T-helper 1 cell (primary cell): Measurements from ENCODE around the gene RESF1.
"Not testable (repeated sequence)": the region's sequence is repeated elsewhere in the genome, so short reads cannot be mapped to it uniquely, and the experiment has no call there.

Experiments used
- DNase-seq, 5 donors: peaks; one replicate each; pipeline ENCODE4 v3.0.0-alpha.2; 2012 to 2020
- total RNA-seq, 4 donors: gene quantifications; one replicate each; lab custom pipeline; 2026; lab: John Stamatoyannopoulos, UW

Gene RESF1, protein sequence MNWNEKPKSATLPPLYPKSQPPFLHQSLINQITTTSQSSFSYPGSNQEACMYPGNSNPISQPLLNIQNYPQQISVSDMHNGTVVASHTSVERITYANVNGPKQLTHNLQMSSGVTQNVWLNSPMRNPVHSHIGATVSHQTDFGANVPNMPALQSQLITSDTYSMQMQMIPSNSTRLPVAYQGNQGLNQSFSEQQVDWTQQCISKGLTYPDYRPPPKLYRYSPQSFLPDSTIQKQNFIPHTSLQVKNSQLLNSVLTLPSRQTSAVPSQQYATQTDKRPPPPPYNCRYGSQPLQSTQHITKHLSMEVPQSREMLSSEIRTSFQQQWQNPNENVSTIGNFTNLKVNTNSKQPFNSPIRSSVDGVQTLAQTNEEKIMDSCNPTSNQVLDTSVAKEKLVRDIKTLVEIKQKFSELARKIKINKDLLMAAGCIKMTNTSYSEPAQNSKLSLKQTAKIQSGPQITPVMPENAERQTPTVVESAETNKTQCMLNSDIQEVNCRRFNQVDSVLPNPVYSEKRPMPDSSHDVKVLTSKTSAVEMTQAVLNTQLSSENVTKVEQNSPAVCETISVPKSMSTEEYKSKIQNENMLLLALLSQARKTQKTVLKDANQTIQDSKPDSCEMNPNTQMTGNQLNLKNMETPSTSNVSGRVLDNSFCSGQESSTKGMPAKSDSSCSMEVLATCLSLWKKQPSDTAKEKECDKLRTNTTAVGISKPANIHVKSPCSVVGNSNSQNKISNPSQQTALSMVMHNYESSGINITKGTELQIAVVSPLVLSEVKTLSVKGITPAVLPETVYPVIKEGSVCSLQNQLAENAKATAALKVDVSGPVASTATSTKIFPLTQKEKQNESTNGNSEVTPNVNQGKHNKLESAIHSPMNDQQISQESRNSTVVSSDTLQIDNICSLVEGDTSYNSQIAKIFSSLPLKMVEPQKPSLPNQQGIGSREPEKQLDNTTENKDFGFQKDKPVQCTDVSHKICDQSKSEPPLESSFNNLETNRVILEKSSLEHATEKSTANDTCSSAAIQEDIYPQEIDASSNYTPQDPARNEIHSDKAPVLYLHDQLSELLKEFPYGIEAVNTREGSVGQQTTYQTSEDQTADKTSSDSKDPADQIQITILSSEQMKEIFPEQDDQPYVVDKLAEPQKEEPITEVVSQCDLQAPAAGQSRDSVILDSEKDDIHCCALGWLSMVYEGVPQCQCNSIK (N-terminal part only)
- total RNA-seq, result 358 to 770 (median 633) reads per million in 4 donors

DNA sequence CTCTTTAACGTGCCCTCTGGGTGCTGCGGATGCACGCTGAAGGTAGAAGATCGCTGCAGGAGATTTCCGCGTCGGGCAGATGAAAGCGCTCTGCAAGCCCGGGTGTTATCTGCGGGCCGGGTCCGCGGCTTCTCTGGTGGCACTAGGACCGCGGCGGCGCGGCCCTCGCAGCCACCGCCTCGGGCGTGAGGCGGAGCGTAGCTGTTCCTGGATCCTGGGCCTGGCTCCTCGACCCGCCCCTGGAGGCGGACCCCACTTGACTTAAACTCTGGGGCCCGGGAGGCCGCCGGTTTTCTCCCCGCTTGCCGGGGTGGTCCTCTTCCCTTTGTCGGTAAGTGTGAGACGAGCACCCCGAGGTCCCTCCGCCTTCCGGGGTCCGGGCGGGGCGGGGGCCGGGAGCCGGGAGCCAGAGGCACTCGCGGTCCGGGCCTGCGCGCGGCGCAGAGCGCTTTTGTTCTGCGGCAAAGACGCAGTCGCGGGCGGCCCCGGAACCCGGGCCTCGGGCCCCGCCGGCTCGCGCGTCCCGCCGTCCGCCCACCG lies at the start of gene RESF1:
Gene RESF1, plus strand, starts transcription at position 255 of the 540 bp plus-strand sequence. CDS start 21,541 bp downstream, outside the sequence.
- peak; percentile 64 to 98 (median 75) for DNase-seq

DNA sequence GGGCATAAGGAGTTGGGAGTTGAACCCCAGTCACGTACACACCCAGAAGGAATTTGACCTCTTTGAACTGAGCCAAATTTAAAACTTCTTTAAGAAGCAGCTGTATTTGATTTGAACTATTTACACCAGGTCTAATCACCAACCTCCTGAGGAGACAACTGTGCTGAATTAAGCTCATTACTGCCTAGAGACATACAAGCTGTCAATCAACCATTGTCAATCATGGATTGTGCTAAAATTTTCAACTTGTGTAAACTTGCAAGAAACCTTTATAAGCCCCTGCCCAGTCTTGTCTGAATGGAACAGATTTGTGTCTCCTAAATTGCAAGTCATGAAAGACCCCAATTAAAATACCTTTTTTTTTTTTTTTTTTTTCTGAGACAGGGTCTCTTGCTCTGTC lies 44.3 kb upstream of the RESF1 start:
- no peak for DNase-seq

DNA sequence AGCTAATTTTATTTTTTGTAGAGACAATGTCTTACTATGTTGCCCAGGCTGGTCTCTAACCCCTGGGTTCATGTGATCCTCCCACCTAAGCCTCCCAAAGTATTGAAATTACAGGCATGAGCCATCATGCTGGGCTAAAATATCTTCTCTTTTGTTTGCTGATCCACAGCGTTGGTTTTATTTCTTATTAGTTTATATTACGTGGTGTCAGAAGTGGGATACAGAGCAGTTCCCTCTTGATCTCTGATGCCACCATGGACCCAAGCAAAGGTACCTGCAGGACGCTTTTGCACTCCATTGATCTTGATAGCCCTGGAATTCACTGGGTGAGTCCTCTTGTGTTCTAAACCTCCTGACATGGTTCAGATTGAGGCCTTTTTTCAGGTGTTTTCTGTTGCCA lies 43.8 kb upstream of the RESF1 start:
- no peak for DNase-seq

DNA sequence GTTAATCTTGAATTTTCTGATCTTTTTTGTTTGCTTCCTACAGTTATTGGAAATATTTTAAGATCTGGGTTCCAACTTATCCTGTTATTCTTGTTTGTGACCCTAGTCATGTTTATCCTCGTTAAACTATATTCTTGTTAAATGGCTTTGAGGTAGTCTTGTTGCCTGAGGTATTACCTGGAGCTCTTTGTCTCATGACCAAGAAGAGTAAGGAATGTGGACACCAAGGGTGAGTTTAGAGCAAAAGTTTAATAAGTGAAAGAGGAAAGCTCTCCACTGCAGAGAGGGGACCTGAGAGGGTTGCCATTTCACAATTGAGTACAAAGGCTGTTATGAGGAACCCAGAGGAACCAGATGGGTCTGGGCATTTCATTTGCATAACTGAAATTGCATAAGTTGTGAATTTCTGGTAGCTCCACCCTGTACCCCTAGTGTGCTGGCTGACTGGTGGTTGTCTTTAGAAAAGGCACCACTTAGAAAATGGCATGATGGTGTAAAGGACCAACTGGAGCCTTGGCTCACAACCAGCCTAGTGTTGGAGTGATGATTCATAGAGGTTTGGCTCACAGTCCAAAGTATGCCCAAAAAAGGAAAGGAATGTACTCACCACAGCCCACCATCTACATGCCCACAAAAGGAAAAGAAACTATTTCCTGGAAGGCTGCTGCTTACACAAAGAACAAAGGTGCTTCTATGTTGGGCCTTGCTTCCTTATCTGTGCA lies 36.7 kb upstream of the RESF1 start:
- DNase-seq, result no peak

DNA sequence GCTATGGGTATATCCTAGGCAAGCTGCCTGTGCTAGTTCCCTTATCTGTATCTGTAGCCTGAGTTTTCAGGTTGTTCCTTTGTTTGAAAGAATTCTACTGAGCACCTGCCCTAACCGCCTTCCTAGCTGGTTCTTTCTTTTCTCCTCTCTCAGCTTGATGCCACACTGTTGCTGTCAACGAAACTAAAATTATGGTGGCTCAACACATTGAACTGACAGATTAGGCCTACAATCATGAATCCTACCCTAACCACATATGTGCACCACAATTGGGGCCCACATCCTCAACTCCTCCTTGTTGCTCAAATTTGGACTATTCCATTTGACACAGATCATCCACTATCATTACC lies 36.2 kb upstream of the RESF1 start:
- DNase-seq, result no peak

DNA sequence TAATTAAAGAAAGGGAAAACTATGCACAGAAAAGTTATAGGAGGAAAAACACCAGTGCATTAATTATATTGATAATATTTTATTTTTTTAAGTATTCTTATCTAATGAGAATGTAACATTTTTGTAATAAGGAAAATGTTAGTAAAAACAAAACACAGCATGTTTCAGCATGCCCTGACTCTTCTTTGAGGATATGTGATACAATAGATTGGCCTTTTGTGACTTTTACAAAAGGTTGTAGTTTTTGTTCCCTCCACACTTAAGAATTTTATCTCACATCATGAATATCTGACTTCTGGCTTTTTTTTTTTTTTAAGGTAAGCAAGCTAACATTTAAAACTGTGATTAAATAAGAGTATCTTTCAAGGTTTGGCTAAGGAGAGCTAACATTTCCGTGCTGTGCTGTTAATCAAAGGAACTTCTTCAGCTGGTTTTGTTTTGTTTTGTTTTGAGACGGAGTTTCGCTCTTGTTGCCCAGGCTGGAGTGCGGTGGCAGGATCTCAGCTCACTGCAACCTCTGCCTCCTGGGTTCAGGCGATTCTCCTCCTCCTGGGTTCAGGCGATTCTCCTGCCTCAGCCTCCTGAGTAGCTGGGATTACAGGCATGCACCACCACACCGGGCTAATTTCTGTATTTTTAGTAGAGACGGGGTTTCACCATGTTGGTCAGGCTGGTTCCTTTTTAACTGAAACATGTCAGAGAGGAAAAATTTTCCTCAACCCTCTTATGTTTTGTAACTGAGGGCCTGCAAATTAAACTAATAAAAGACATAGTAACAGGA lies 30.8 kb upstream of the RESF1 start:
- DNase-seq, result peak in 2 of 5 donors; percentile 8 to 55

DNA sequence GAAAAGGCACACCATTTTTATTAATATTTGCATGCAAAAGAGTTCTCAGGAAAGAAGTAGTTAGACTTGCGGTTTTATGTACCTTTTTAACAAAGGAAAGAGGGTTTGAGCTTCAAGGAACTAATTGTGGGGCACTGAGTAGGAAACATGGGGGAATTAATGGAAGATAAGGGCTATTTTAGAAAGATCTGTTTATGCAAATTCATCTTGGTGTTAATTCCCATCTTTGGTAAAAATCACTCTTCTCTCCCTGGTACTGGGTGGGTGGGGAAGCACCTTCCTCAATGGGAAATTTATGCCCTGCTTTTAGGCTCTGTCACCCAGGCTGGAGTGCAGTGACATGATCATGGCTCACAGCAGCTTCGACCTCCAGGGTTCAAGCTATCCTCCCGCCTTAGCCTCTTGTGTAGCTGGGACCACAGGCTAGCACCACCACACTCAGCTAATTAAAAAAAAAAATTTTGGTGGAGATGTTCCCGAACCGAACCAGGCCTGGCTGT lies 30.1 kb upstream of the RESF1 start:
- no peak for DNase-seq

DNA sequence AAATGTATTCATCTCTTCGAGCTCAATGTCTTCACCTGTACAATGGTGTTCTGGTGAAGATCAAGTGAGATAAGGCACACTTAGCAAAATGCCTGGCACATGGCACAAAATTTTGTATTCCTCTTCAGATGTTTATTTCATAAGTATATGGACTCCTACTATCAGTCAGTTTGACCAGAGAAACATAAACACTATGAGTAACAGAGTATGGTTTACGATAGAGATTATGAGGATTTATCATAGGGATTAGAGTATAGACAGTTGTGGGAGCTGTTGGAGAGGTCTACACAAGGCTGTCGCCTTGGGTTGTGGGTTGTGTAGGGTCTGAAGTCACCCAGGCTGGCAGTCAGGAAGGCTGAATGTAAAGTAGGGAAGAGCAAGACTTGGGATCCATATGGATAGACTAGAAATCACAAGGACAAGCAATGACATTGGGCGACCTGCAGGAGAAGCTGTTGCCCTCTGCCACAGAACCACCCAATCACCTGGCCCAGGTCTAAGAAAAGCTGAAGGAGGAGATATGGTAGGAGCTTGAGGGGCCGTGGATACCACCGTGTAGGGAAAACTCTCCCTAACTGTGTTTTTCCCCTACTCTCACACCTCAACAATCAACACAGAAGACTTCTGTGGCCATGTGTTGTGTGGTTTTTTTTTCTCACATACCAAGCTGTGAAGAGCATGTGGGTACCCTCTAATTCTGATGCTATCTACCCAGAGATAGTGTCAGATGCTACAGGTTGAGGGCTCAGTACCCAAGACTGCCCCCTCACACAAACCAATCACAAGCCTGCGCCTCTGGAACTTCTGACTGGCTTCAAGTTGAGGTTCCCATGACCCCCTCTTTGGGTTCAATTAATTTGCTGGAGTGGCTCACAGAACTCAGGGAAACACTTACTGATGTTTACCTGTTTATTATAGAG lies 27.2 kb upstream of the RESF1 start:
- no peak for DNase-seq

DNA sequence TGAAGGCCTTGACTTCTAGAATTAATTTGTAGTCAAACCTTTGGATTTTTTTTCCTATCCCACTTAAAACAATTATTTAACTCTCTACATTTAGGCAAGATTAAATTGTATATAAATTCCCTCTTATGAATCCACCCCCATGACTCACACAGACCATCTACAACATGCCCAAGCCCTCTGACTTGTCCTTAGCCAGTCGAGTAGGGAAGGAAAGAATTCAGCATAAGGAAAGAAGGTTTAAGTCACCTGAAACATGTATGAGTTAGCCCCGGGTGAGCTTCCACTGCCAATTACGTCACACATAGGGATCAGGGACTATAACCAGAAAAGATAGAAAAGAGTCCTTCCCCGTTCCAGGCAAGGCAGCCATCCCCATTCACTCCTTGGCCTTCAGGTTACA lies 14.9 kb upstream of the RESF1 start:
- no peak for DNase-seq

DNA sequence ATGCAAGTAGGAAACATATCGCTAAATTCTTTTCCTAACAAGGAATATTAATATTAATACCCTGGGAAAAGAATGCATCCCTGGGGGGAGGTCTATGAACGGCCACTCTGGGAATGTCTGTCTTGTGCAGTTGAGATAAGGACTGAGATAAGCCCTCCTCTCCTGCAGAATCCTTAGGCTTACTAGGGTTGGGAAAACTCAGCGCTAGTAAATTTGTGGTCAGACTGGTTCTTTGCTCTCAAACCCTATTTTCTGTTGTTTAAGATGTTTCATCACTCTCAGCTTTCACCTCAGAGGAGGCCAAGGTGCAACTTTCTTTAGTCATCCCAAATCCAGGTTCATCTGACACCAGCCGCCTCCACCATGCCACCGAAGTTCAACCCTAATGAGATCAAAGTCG lies 11.2 kb upstream of the RESF1 start:
- DNase-seq, result no peak

DNA sequence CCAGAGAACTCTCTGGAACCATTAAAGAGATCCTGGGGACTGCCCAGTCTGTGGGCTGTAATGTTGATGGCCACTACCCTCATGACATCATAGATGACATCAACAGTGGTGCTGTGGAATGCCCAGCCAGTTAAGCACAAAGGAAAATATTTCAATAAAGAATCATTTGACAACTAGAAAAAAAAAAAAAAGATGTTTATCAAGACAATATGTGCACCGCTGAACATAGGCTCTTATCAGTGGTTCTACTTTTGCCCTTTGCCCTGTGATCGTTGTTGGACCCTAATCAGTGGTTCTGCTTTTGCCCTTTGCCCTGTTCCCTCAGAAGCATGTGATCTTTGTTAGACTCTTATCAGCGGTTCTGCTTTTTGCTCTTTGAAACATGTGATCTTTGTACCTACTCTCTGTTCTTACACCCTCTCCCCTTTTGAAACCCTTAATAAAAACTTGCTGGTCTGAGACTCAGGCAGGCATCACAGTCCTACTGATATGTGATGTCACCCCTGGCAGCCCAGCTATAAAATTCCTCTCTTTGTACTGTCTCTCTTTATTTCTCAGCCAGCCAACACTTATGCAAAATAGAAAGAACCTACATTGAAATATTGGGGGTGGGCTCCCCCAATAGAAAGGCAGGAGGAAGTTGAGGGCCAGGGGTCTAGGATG lies 10.4 kb upstream of the RESF1 start:
- DNase-seq, result not testable (repeated sequence)

DNA sequence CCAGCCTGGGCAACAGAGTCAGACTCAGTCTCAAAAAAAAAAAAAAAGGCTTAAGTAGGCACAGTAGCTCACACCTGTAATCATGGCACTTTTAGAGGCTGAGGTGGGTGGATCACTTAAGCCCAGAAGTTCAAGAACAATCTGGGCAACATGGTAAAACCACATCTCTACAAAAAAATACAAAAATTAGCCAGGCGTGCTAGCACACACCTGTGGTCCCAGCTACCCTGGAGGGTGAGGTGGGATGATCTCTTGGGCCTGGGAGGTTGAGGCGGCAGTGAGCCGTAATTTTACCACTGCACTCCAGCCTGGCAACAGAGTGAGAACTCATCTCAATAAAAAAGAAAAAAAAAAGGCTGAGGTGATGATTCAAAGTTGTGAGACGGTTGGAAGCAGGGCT lies 9.1 kb upstream of the RESF1 start:
- DNase-seq, result no peak

DNA sequence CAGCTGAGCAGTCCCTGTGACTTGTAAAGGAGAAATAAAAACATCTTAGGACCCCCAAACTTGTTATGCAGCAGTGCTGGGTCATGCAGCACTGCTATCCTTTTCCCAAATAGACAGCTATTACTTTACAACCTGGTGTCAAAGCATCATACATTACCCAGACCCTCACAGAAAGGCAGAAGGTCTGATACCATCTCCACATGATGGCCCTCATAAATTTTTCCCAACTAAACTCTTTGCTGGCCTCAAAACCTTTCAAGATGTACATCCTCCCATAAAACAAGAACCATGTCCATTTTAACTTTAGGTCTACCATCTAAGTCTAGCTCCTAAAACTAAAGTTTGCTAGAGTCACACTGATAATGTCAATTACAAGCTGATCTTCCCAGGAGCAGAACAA lies 8.7 kb upstream of the RESF1 start:
- no peak for DNase-seq

DNA sequence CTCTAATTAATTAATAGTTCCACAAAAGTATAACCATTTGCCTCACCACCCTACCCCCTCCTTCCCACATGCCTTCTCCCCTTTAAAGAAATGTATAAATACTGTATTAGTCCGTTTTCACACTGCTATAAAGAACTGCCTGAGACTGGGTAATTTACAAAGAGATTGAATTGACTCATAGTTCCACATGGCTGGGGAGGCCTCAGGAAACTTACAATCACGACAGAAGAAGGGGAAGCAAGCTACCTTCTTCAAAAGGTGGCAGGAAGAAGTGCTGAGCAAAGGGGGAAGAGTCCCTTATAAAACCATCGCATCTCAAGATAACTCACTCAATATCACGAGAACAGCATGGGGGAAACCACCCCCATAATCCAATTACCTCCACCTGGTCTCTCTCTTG lies 8.2 kb upstream of the RESF1 start:
- DNase-seq, result no peak

DNA sequence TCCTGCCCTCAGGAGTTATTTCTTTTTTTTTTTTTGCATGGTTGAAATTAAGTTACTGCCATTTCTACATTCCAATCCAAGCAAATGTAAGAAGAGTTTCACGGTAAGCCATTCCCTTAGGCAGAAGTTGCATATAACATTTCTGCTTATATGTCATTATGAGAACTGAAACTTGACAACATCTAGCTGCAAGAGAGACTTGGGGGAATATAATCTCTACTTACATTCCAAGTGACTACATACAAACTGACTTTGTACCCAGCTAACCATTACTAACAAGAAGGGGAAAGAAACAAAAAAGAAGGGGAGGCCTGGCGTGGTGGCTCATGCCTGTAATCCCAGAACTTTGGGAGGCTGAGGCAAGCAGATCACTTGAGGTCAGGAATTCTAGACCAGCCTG lies 7.3 kb upstream of the RESF1 start:
- no peak for DNase-seq

DNA sequence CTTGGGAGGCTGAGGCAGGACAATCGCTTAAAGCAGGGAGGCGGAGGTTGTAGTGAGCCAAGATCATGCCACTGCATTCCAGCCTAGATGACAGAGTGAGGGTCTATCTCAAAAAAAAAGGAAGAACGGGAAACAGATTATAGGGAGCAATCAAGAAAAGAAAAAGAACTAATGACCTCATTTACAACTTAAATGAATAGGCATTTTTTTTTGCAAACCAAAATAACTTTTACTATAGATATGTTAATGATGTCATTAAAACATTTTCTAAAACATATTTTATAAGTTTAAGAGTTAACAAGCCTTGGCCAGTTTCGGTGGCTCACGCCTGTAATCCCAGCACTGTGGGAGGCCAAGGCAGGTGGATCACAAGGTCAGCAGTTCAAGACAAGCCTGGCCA lies 6.8 kb upstream of the RESF1 start:
- DNase-seq, result no peak

DNA sequence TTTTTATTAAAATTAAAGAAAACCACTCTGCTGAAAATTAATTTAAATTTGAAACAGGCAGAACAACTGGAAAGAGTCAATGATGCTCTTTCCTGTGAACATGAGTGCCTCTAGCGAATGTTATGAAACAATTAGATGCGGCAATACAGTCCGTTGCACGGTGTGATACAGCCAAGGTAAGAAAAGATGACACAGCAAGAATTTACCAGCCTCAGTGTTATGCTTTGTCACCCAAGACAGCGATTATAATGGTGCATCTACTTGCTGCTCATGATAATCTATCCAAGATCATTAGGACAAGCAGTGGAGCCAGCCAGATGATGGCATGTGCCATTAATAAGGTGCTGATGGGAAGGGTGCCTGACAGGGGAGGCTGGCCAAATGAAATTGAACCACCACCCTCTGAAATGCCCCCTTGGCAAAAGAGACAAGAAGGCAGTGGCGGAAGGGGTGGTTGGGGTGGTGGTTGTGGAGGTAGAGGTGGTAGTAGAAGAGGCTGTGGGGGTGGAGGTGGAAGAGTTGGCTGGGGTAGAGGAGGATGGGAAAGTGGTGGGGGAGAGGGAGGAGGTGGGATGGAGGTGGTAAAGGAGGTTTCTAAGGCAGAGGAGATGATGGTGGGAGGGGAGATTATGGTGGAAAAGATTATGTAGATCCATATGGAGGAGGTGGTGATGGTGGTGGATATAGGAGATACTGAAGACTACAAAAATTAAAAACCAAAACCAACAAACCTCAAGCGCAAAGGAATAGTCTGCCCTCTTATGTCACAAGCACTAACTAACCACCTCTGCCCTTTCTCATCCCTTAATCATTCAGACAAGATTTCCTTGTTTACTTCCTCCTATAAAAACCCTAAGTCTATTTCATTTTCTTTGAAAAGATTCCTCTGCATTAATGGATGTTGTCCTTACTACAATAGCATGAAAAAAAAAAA lies 4.0 kb upstream of the RESF1 start:
- no peak for DNase-seq

DNA sequence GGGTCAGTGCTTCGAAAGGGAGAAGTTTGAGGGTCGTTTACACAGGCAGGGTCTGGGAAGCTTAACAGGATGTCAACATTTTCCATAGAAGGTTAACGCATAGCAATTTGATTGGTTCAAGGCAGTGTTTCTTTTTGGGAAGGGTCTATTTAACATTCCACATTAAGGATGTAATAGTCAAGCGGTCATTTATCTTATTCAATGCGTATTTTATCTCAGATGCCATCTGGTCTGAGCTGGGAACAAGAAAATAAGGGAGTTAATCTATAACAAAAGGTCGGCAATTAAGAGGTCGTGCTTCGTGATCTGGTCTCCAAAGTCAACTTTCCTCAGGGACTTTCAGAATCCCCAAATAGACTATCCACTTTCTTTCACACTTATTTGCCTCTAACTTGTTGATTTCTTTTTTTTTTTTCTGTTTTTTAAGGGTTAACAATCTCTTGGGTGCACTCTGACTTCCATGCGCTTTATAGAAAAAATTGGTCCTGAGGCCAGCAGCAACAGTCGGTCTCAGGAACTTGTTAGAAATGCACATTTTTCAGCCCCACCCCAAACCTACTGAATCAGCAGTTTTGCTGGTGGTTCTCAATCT lies 550 bp upstream of the RESF1 start:
- DNase-seq, result no peak
